Liver (tissue), 9 donors: ENCODE measurements around the gene IMMT. TPM values are rescaled to one million over a fixed set of nuclear protein-coding genes. Genes with fewer than 3 reads are reported as not detected.

Experiments used
- DNase-seq: peaks from one replicate; pipeline ENCODE4 v3.0.0-alpha.2; 2017; ENCODE audit warnings: low spot score
- H3K27ac ChIP-seq, 2 donors: one replicate each; pipeline ENCODE4 v1.7.0; 2013; ENCODE audit warnings: inconsistent platforms in 2 of 2, low read length in 2 of 2, control low read depth in 1 of 2, low read depth in 1 of 2, mild to moderate bottlenecking in 1 of 2
- H3K27me3 ChIP-seq, 4 donors: one replicate each; pipeline versions ENCODE4 v1.6.1 to v1.7.0; 2013; ENCODE audit warnings: low read length in 3 of 4, inconsistent platforms in 1 of 4, mild to moderate bottlenecking in 1 of 4, moderate library complexity in 1 of 4; ENCODE audit not compliant: control insufficient read depth in 4 of 4, insufficient read depth in 4 of 4
- H3K36me3 ChIP-seq, 4 donors: one replicate each; pipeline versions ENCODE4 v1.6.1 to v1.7.0; 2013; ENCODE audit warnings: low read length in 3 of 4, mild to moderate bottlenecking in 3 of 4, low read depth in 1 of 4, moderate library complexity in 1 of 4; ENCODE audit not compliant: control insufficient read depth in 4 of 4, insufficient read depth in 3 of 4
- H3K4me1 ChIP-seq, 4 donors: one replicate each; pipeline versions ENCODE4 v1.6.1 to v1.7.0; 2013; ENCODE audit warnings: low read length in 3 of 4, mild to moderate bottlenecking in 3 of 4, moderate library complexity in 1 of 4; ENCODE audit not compliant: control insufficient read depth in 4 of 4, insufficient read depth in 4 of 4
- H3K4me3 ChIP-seq, 3 donors: one replicate each; pipeline versions ENCODE4 v1.6.1 to v1.7.0; 2013; ENCODE audit warnings: low read length in 3 of 3, control low read depth in 1 of 3, low read depth in 1 of 3, mild to moderate bottlenecking in 1 of 3
- H3K9ac ChIP-seq, 2 donors: one replicate each; pipeline ENCODE4 v1.7.0; 2013; ENCODE audit warnings: low read length in 2 of 2, mild to moderate bottlenecking in 2 of 2, moderate library complexity in 2 of 2, control low read depth in 1 of 2, low read depth in 1 of 2
- H3K9me3 ChIP-seq, 4 donors: one replicate each; pipeline versions ENCODE4 v1.6.1 to v1.7.0; 2013; ENCODE audit warnings: low read length in 3 of 4; ENCODE audit not compliant: control insufficient read depth in 4 of 4
- ATF3 ChIP-seq: IDR thresholded peaks from 2 replicates; pipeline ENCODE4 v1.6.1; 2016; ENCODE audit warnings: antibody characterized with exemption
- CTCF ChIP-seq: fragments of 150-350 bp; IDR thresholded peaks from 2 replicates; pipeline ENCODE4 v1.5.1; 2017; ENCODE audit warnings: improper control_type of control experiment, low read depth, low read length; ENCODE audit not compliant: missing input control
- EGR1 ChIP-seq, 2 donors: IDR thresholded peaks; 2 replicates each; pipeline ENCODE4 v1.6.1; 2016 to 2018; ENCODE audit warnings: antibody characterized with exemption in 2 of 2, low read depth in 2 of 2
- FOXA1 ChIP-seq: IDR thresholded peaks from 2 replicates; pipeline ENCODE4 v1.6.1; 2016; ENCODE audit warnings: antibody characterized with exemption
- FOXA2 ChIP-seq: IDR thresholded peaks from 2 replicates; pipeline ENCODE4 v1.6.1; 2016; ENCODE audit warnings: antibody characterized with exemption
- GABPA ChIP-seq, 2 donors: IDR thresholded peaks in 1 of 2; conservative IDR thresholded peaks in 1 of 2; 2 replicates each; pipeline ENCODE4 v1.6.1; 2016; ENCODE audit warnings: antibody characterized with exemption in 2 of 2, mild to moderate bottlenecking in 1 of 2, moderate library complexity in 1 of 2
- HNF4A ChIP-seq, 2 donors: conservative IDR thresholded peaks; 2 replicates each; pipeline ENCODE4 v1.6.1; 2016; ENCODE audit warnings: antibody characterized with exemption in 2 of 2, mild to moderate bottlenecking in 2 of 2
- HNF4G ChIP-seq: IDR thresholded peaks from 2 replicates; pipeline ENCODE4 v1.6.1; 2016; ENCODE audit warnings: antibody characterized with exemption
- JUND ChIP-seq, 2 donors: IDR thresholded peaks; 2 replicates each; pipeline ENCODE4 v1.6.1; 2016; ENCODE audit warnings: antibody characterized with exemption in 2 of 2
- MAX ChIP-seq: IDR thresholded peaks from 2 replicates; pipeline ENCODE4 v1.6.1; 2016; ENCODE audit warnings: antibody characterized with exemption
- NR2F2 ChIP-seq: IDR thresholded peaks from 2 replicates; pipeline ENCODE4 v1.6.1; 2016; ENCODE audit warnings: antibody characterized with exemption
- RAD21 ChIP-seq, 2 donors: IDR thresholded peaks; 2 replicates each; pipeline ENCODE4 v1.6.1; 2016; ENCODE audit warnings: antibody characterized with exemption in 2 of 2, mild to moderate bottlenecking in 2 of 2
- REST ChIP-seq: IDR thresholded peaks from 2 replicates; pipeline ENCODE4 v1.6.1; 2016; ENCODE audit warnings: antibody characterized with exemption, mild to moderate bottlenecking
- RXRA ChIP-seq, 2 donors: IDR thresholded peaks; 2 replicates each; pipeline ENCODE4 v1.6.1; 2017 to 2018; ENCODE audit warnings: antibody characterized with exemption in 2 of 2, mild to moderate bottlenecking in 1 of 2
- SP1 ChIP-seq: IDR thresholded peaks from 2 replicates; pipeline ENCODE4 v1.6.1; 2018; ENCODE audit warnings: antibody characterized with exemption, mild to moderate bottlenecking
- TAF1 ChIP-seq: conservative IDR thresholded peaks from 2 replicates; pipeline ENCODE4 v1.6.1; 2016; ENCODE audit warnings: antibody characterized with exemption, mild to moderate bottlenecking
- YY1 ChIP-seq: IDR thresholded peaks from 2 replicates; pipeline ENCODE4 v1.6.1; 2016; ENCODE audit warnings: antibody characterized with exemption, mild to moderate bottlenecking
- ZBTB33 ChIP-seq: IDR thresholded peaks from 2 replicates; pipeline ENCODE4 v1.6.1; 2016; ENCODE audit warnings: antibody characterized with exemption
- WGBS: extraction: QIAGEN DNeasy Blood & Tissue Kit; methylation state at CpG from one replicate; pipeline ENCODE4 v1.1.7; 2013; 5-methylcytosine and 5-hydroxymethylcytosine counted together
- polyA plus RNA-seq, 2 donors: library from polyadenylated mRNA; stranded (reverse) in 1 of 2; unstranded in 1 of 2; fragments of 200-250 nt in 1 of 2; fragments of >200 nt in 1 of 2; fragmentation: Nextera tagmentation in 1 of 2; extraction: Ambion mirVana in 1 of 2; gene quantifications; one replicate each; pipeline versions ENCODE4 v1.2.1 to v1.2.3, GENCODE V29; 2013 to 2015
- total RNA-seq, 2 donors: library from RNA; depleted of rRNA; stranded (reverse); fragments of >200 nt; gene quantifications; one replicate each; pipeline ENCODE4 v1.2.3, GENCODE V29; 2014
- donor health status: healthy.
- donor health status: healthy.
- donor health status: healthy.
- donor health status: healthy.
- donor health status: healthy.

The IMMT gene
- total and polyA plus RNA-seq, 4 donors: 38.3 to 49.1 (median 46.9) TPM

- TF ChIP-seq MAX (no peak), FOXA1 (no peak), EGR1 (IDR thresholded peaks at IDR 0.05; ENCODE audit: low read depth in 2 of 2) (no peak), TAF1 (no peak), ZBTB33 (no peak), HNF4G (no peak), NR2F2 (no peak), RXRA (IDR thresholded peaks at IDR 0.05) (no peak), SP1 (no peak), CTCF (no peak), JUND (IDR thresholded peaks at IDR 0.05) (no peak)
- H3K27me3 ChIP-seq: no peaks in the 10 kb centered on the region
- H3K4me1 ChIP-seq: peaks cover 0 to 5% (median 0%) of the 10 kb centered on the region in 4 donors
- H3K9me3 ChIP-seq: no peaks in the 10 kb centered on the region
- no peak overlapping the region for H3K27ac ChIP-seq
- no peak for DNase-seq
- no peak overlapping the region for H3K4me3 ChIP-seq
- 91% methylated on average over 2 of the region's 2 CpGs for WGBS
- H3K36me3 ChIP-seq: peaks cover 12 to 56% (median 45%) of the 10 kb centered on the region in 4 donors
- H3K9ac ChIP-seq: no peak overlapping the region
Measured at GRCh38 chr2:86157009-86157556, 38.2 kb downstream of the IMMT start.

GRCh38 chr2:86150502-86150901, 44.8 kb downstream of the IMMT start:
- WGBS: 95% methylated on average over 2 of the region's 2 CpGs
- TF ChIP-seq ZBTB33 (no peak), NR2F2 (no peak), YY1 (no peak), ATF3 (no peak), REST (no peak), FOXA1 (no peak), JUND (IDR thresholded peaks at IDR 0.05) (no peak), EGR1 (IDR thresholded peaks at IDR 0.05; ENCODE audit: low read depth in 2 of 2) (no peak), RXRA (IDR thresholded peaks at IDR 0.05) (no peak), MAX (no peak), RAD21 (IDR thresholded peaks at IDR 0.05) (no peak), HNF4A (conservative IDR thresholded peaks at IDR 0.05) (no peak), FOXA2 (no peak), HNF4G (no peak), CTCF (no peak), SP1 (no peak), GABPA (IDR thresholded peaks at IDR 0.05 in 1 of 2, conservative IDR thresholded peaks at IDR 0.05 in 1 of 2) (no peak), TAF1 (no peak)

More at GRCh38 chr2:86150502-86150901, 44.8 kb downstream of the IMMT start:
- Histone ChIP-seq H3K9me3 (no peaks in the 10 kb centered on the region), H3K4me1 (no peaks in the 10 kb centered on the region), H3K36me3 (peaks cover 14 to 58% (median 51%) of the 10 kb centered on the region in 4 donors), H3K4me3 (no peak overlapping the region), H3K27me3 (no peaks in the 10 kb centered on the region), H3K27ac (no peak overlapping the region), H3K9ac (no peak overlapping the region)
- DNase-seq: no peak
